Effector CD4-positive, alpha-beta T cell (primary cell): Measurements from ENCODE around the gene COMMD4.

ENCODE experiments used
- DNase-seq: peaks from one replicate; pipeline ENCODE4 v3.0.0-alpha.2; 2020

COMMD4 gene

GRCh38 chr15:75357976-75358673 is 22.3 kb downstream of the COMMD4 start:
- no peak for DNase-seq

- no peak for DNase-seq
Observed at GRCh38 chr15:75358771-75359536, 23.1 kb downstream of the COMMD4 start.

GRCh38 chr15:75359537-75360250 is 23.8 kb downstream of the COMMD4 start:
- DNase-seq, result no peak

- no peak for DNase-seq
Observed at GRCh38 chr15:75360391-75360790, 24.5 kb downstream of the COMMD4 start.

GRCh38 chr15:75360856-75361255 is 25.0 kb downstream of the COMMD4 start:
- DNase-seq, result no peak

- DNase-seq, result no peak
Observed at GRCh38 chr15:75361361-75361988, 25.6 kb downstream of the COMMD4 start.

GRCh38 chr15:75361989-75362641 is 26.3 kb downstream of the COMMD4 start:
- DNase-seq, result no peak

GRCh38 chr15:75362642-75363249 is 26.9 kb downstream of the COMMD4 start:
- DNase-seq, result no peak

GRCh38 chr15:75363786-75364185 is 27.9 kb downstream of the COMMD4 start:
- DNase-seq, result no peak

- DNase-seq, result no peak
Observed at GRCh38 chr15:75364881-75365280, 29.0 kb downstream of the COMMD4 start.

GRCh38 chr15:75366163-75366562 is 30.3 kb downstream of the COMMD4 start:
- no peak for DNase-seq

- no peak for DNase-seq
Observed at GRCh38 chr15:75367006-75367405, 31.1 kb downstream of the COMMD4 start.

GRCh38 chr15:75367406-75367912 is 31.6 kb downstream of the COMMD4 start:
- no peak for DNase-seq

GRCh38 chr15:75367913-75368688 is 32.2 kb downstream of the COMMD4 start, which contains the start of gene MAN2C1:
Gene MAN2C1 (minus strand): TSS chr15:75368607. CDS start chr15:75368583, 24 bp downstream.
- peak; percentile 87 for DNase-seq

GRCh38 chr15:75368689-75369239 is 32.9 kb downstream of the COMMD4 start:
- no peak for DNase-seq

- DNase-seq, result no peak
Observed at GRCh38 chr15:75369897-75370581, 34.2 kb downstream of the COMMD4 start.

GRCh38 chr15:75371486-75371885 is 35.6 kb downstream of the COMMD4 start:
- no peak for DNase-seq

GRCh38 chr15:75371901-75372688 is 36.2 kb downstream of the COMMD4 start:
- DNase-seq, result no peak

GRCh38 chr15:75380773-75381172 is 44.9 kb downstream of the COMMD4 start:
- DNase-seq, result no peak
